ENCODE results near the gene SRSF2.

DNA sequence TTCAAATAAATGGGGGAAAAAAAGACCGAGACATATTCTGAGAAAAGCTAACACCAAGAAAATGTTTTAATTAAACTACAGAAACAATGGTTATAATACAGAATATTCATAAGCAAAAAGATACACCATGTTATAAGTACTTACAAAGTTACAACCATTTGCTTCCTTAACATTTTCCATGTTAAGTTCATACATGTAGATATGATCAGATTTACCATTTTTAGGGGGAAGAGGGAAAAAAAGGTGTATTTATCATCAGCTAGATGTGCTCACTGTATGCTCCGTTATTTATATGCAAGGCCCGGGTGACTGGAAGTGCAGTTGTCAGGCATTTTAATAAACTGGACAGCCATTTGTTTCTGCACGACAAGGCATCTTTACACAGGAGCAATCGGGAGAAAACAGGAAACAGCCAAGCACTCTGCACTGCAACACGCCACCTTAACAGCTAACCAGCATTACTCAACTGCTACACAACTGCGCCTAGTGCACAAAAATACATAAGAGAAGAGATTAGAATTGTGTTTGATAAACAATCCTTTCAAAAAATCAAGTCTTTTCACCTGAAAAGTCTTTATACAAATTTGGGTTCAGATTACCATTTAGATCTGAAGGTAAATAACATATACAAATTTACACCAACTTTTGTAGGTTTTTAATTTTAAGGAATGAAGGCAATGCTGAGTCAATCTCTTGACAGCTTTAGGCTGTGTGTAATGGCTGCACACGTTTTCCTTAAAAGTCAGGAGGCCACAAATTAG, 2.9 kb downstream of the SRSF2 start:
- TF ChIP-seq, protein P1, sequence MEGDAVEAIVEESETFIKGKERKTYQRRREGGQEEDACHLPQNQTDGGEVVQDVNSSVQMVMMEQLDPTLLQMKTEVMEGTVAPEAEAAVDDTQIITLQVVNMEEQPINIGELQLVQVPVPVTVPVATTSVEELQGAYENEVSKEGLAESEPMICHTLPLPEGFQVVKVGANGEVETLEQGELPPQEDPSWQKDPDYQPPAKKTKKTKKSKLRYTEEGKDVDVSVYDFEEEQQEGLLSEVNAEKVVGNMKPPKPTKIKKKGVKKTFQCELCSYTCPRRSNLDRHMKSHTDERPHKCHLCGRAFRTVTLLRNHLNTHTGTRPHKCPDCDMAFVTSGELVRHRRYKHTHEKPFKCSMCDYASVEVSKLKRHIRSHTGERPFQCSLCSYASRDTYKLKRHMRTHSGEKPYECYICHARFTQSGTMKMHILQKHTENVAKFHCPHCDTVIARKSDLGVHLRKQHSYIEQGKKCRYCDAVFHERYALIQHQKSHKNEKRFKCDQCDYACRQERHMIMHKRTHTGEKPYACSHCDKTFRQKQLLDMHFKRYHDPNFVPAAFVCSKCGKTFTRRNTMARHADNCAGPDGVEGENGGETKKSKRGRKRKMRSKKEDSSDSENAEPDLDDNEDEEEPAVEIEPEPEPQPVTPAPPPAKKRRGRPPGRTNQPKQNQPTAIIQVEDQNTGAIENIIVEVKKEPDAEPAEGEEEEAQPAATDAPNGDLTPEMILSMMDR (IDR thresholded peaks at IDR 0.05), result no peak
- TF ChIP-seq EZH2phosphoT487 (IDR thresholded peaks at IDR 0.05) (no peak), EZH2 (IDR thresholded peaks at IDR 0.05) (no peak)
